GM18858 (cell line): ENCODE data around the gene BNC2.

Experiments used
- ATAC-seq: cut with Tn5 transposase; IDR thresholded peaks from one replicate; pipeline ENCODE4 v1.9.1; 2021; ENCODE audit not compliant: unreplicated experiment

BNC2 gene

DNA sequence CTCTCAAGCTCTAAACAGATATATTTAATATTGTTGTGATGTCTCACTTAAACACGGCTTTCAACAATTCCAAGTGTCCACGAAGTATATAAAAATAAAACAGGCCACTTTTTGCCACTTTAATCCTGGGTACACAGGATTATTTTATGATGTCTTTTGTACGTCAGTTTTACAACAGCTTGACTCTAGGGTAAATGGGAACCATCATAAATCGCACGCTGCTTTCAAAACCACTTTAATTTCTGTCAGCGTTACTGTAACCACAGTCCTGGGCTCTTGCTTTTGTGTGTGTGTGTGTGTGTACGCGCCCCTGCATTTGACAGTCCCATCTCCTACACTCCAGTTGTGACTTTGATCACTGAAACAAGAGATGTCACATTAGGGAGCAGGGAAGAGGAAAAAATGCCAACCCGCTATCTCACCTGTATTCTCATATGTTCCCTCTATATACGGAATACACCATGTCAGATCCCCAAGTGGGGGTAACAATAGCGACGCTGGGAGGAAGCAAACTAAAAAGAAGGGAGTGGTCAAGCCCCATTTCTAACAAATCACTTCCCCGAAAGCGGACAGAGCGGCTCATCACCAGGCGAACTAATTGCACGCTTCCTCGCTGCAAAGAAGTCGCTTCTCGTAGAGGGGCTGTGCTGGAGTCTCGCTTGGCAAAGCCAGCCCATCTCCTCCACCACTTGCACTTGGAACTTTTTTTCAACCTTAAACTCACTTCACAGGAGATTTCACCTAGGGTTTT lies 1.2 kb downstream of the BNC2 start:
- no peak for ATAC-seq

DNA sequence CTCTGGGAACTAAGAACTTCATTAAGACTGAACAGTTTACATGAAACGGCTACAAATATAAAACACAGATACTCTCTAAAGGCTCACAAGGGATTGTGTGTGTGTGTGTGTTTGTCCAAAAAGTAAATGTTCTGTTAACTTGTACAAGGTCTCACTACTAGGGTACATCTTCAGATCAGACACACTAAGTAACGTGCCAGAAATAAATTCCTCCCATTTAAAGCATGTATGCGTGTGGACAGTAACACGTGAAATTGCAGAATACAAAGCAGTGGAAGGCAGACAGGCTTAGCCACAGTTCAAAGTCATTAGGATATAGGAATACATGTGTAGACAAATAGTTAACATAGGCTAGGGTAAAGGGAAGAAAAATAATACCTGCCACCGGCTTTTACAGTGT lies 1.8 kb downstream of the BNC2 start:
- no peak for ATAC-seq

DNA sequence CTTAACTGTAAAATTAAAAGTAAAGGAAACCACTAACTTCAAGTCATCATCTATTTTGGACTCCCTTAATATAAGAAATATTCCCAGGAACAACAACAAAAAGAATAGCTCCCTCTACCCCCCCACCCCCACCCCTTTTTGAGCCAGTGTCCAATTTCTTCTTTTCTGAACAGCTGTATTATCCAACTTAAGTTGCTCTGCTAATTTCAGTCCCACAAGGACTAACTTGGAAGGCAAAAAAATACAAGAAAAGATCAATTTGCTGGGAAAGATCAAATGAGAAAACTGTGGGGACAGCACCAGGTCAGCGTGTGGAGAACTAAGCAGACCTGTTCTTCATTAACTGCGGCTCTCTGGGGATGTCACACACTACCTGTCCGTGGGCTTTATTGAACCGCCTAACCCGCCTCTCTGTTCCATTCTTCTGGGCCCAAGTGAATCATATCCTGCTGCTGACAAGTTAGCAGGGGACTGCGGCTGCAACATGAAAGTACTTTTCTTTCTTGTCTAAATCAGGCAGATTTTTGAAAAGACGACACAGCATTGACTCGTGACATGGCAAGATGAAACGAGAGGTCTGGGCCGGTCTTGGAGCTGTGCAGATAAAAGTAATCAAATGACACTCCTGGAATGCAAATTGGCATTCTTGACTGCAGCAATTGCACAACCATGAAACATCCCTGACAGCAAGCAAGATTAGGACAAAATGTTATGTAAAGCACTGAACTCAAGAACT lies 2.7 kb downstream of the BNC2 start:
- ATAC-seq: no peak

DNA sequence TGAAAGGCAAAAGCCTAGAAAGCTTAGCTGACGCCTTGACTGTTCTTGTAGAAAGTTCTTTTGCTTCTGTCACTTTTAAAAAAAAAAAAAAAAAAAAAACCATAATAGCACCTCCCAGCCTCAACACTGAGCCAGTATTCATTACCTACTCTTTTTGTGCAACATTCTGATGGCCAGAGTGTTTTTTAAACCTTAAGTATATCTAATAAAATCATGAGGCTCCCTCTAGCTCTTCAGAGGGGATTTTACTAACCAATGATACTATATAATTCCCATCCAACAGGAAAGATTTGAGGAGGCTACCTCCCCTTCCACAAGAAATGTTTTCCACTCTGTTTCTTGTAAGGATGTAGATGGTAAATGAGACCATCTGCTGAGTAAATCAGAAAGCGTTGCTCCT lies 3.9 kb downstream of the BNC2 start:
- ATAC-seq: no peak

DNA sequence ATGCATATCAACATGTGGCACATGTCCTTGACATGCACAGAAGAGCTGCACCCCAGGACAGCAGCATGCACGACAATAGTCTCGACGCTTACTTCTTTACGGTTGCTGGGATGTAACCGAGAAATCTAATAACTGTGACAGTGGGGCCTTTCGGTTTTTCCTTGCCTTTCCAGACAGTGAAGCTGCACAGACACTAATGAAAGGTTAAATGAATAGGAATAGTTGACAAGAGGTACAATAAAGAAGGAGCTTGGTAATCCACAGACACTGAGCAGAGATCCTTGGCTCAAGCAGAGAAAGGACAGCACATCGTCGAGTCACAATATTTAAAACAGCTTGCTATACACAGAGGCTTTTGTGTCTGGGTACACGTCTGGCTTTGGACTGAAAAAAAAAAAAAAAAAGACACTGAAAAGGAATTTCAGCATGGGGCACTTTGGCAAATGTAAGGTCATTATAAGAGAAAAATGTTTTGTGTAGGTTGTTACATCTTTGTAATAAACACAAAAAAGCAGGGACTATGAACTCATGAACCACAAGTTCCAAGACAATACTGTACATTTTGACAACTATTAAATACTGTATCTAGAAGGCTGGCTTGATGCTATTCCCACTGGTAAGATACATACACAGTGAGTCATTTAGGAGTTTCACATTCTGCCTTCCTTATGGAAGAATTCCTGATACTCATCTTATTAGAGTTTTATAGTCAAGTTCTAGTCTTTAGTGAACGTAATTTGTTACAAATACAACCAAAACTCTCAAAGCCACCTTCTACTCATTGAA lies 5.6 kb downstream of the BNC2 start:
- no peak for ATAC-seq

DNA sequence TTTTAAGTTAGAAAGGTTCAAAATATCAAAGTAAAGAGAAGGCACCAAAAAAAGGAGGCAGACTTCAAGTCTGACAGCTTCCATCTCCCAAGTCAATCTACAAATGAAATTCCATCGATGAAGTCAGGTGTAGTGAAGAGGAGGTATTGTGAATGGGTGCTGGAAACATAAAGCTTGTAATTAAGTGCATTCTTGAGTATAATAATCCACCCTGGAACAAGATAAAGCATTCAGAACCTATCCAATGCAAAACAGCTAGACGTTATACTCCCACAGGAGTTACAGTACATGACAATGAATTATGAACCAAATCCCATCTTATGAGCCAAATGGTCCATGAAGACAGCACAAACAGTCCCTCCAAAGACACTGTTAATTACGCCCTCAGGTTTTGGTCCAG lies 22.3 kb downstream of the BNC2 start:
- no peak for ATAC-seq

DNA sequence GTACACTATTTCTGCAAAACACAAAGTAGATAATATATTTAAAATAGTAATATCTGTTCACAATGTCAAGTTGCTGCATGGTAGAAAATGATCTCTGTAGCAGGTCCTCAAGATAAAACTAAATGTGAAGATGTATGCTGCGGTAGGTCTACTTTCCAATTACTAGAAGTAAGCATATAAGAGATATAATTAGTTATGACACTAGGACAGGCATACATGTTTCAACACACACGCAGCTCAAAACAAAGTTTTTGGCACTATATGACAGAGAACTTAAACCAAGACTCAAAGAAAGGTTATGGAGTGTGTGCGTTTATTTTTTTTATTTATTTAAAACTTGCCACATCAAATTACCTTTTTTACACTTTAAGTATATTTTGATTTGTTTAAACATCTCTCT lies 23.5 kb downstream of the BNC2 start:
- no peak for ATAC-seq

DNA sequence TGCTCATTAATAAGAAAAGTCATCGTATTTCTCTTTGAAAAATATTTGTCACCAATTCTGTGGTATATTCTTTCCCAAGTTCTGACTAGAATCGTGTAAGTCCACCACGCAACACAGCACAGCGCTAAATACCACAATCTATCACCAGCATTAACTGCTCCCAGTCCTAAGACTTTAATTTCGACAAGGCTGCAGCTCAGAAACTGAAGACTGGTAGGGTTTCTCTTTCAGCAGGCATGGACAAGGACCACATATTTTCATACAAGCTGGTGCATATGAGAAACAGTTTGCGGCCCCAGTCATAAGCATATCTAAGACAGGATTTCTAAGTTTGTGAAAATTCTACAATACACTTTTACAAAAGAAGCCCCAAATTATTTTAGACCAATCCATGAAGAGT lies 24.1 kb downstream of the BNC2 start:
- no peak for ATAC-seq

DNA sequence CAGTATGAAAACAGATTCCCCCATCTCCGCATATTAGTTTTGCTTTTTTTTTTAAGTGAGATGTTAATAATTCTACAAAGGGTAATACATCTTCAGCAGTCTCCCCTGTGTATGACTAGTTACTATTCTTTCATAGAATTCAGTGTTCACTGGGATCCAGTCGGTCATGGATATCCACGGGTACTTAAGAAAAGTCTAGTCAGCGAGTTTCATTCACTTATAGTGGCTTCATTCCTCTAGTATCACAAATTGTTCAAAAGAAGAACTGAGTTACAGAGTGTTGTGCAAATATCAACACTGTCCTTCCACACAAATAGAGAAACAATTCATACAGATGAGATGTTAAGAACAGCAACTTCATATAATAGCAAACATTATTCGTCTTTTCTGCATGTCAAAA lies 35.7 kb downstream of the BNC2 start:
- no peak for ATAC-seq

DNA sequence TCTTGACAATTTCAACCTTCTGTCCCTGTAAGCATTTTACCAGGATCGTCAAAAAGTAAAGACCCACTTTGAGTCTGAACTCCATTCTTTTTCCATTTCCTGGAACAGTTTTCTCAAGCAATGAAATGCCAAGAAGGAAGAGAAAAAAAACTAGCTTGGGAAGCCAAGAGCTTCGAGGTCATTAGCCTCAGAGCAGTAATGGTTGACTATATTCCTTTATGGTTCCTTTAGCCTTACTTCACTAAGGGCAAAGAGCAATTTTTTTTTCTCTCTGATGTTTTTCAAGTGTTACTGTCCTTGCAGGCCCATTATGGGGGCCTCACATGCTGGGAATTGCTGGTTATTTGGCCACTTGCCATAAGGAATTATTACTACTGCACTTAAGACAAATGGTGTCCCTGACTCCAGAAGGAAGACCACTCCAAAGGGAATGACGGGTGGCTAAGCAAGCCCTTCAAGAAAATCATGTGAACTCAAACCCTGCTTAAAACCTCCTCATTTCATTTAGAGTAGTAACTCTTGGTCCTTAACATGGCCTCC lies 37.1 kb downstream of the BNC2 start:
- no peak for ATAC-seq

DNA sequence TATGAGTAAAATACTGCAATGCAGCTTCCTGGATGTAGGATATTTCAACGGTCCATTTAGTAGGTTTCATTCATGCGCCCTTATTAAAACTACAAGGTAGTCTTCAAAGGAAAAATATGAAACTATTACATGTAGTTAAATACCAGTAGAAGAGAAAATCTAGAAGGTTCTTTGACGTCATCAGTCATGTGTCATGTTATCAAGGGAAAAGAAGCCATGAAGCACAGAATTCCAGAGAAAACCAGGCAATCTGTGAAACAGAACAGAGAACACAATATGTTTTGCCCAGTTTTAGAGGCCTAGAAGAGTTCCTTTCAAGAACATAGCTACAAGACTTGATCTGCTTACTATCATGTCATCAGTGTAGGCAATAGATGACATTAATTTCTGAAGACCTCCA lies 38.4 kb downstream of the BNC2 start:
- no peak for ATAC-seq

DNA sequence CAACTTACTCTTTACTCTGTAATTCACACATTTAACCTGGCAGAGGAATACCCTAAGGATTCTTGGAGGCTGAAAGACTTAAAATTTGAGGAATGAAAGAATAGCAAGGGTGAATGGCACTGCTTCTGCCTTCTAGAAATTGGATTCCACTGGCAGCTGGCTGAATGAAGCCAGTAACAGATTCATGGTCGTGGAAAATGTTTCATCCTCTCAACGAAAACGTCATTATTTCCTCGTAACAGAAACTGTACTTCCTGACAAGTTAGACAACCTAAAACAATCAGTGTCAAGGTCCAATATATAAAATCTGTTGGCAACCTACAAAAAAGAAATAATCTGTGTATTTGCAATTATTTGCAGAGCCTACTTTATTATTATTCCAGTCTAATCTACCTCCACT lies 39.7 kb downstream of the BNC2 start:
- ATAC-seq: no peak

DNA sequence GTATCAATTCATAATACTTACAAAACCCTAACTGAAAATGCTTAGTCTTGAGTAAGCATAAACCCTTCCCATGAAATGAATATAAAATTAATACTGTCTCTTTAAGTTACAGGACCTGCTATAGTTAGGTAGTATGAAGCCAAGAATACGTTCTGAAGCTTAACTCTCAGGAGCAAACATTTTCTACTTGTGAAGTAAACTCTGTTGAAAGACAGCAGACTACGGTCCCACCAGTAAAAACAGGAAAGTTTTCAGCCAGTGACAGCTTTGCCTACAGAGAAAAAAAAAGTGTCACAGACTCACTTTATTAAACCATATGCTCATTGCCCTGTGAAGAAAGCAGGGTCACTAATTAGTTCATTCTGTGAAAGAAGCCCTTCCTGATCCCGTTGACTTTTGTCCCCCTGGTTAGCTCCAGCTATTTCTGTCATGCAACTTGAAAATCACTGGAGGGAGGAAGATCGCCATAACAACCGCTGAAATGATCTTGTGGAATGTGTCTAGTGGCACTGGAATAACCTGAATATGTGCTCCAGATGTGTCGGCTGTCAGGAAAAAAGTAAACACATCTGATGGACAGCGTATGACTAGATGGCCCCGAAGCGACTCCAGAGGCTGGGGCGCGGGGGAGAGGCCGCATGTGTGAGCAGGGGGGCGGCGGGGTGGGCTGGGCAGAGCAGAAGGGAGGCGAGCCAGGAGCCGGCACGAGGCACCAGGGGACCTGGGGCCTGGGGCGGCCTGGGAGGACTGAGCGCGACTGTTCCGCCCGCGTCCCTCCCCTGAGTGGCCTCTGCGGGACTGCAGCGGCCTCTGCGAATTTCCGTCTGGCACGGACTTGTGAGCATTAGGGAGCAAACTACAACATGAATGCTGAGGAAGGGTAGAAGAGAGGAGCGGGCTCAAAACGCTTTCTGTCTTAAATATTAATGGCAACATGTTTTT lies 41.9 kb downstream of the BNC2 start:
- ATAC-seq: no peak

DNA sequence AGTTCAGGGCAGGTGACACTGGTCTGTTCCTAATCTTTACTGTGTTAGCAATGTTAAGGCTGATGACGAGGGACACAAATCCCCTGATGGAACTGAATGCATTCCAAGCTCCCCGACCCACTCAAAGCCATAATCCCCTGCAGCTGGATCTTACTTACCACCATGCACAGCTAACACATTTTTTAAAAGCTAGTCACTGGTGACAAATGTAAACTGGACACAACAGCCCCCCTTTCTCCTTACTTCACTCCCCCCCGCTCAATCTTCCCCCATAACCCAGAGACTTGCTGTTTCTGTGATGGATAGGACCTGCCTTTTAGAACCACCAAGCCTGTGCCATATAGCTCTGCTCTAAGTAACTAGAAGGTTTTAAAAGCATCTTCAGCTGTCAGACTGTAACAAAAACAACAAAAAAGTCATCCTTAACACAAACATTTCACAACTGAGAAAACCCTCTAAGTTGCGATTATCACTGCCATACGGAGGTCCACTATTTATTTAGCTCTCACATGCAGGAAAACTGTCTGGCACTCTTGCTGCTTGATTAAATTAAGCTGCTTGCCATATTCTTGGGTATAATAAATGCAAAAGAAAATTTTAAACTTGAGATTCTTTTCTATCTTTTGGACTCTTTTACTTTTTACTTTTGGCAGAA lies 44.4 kb downstream of the BNC2 start:
- no peak for ATAC-seq

DNA sequence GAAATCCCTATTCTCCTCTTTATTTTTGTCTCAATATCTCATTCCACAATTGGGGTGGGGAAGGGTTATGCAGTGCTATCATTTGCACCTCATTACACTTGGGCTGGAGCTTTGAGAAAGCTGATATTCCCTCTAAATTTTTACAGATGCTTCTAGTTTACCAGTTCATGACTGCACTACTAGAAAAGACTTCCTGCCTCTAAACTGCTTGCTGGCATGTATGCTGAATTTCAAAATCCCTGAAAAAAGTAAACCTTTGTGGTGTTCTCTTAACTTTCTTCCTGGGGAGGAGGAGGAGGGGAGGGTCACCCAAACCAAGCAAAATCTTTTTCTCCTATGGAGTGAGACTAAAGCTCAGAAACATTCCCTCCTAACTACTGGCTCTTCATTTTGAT lies 45.1 kb downstream of the BNC2 start:
- no peak for ATAC-seq

DNA sequence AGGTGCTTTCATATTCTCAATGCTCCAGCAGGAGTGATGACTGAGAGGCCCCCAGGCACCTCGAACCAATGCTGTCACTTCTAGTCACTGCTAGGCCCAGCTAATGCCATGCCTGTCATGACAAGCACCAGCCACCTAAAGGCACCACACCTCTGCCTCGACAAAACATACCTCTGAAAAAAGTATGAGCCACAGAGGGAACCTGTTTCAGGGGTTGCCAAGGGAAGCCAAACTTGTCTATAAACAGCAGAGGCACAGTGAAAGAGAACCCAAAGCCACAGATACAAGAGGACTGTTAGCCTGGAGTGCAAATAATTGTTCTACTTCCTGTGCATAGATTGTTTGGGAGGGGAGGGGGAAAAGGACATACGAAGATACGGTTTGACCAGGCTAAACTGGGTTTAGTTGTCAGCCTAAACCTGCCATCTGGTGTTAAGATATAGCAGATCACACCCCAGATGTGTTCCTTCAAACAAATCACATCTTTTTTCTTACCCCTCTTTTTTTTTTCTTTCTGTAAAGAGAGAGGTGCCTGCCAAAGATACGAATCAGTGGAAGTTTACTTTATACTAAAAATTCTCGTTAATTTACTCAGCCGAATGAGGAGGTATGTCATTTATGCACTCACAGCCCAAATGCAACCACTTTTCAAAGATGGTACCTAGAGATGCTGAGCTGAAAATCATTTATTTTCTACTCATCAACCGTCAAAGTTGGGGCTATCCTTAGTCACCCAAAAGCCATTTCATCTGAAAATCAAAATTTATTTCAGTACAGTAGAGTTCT lies 45.7 kb downstream of the BNC2 start:
- ATAC-seq: no peak

DNA sequence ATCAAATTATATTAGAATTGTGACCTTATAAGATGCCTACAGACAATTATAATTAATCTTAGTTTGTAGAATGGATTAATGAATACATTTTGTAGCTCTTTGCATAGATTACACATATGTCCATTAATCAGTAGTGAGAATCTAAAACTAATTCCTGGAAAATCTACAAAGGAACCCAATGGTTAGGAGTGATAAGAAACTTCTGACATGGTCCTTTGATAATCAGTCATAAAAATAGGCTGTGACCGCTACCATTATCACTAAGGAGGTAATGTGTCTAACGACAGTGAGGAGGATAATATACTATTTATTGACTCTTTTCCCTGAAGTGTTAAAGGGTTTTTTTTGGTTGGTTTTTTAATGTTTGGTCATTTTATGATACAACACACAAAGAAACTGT lies 46.6 kb downstream of the BNC2 start:
- no peak for ATAC-seq

DNA sequence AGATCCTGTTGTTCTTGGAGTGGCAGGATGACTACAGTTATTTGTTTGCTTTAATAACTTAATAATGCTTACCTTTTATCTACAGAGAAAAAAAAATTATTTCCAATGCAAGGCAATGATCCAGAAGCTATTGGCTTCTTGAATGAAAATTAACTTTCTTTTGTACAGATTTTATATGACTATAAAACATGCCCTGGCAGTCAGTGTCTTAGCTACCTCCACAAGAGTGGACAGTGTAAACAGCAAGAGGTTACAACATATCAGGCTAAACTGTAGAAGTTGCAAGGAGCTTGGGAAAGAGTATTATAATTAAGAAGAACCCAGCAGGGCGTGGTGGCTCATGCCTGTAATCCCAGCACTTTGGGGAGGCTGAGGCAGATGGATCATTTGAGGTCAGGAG lies 49.1 kb downstream of the BNC2 start:
- no peak for ATAC-seq

DNA sequence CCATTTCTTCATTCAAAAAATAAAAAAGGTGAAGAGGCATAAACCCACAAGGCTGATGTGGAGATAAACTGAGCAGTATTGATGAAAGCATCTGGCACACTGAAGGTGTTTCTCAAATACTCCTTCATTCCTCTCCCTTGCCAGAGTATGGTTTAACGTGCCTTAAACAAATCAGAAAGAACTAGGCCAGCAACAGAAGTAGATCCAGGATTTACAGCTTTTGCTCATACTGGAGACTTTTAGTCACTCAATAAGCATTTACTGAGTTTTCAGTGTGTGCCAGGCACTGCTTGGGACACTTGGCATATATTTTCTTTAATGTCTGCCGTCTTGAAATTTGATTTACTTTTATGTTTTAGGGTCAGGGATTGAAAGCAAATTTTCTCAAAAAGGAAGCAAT lies 53.0 kb downstream of the BNC2 start:
- ATAC-seq: no peak
